Gastroesophageal sphincter (tissue), 4 donors: ENCODE measurements around the gene TROAP. TPM values are rescaled to one million over a fixed set of nuclear protein-coding genes. Genes with fewer than 3 reads are reported as not detected.

Experiments
- ATAC-seq: fragments of 150-250 bp; one replicate; pipeline ENCODE4 v1.9.1; 2016; ENCODE audit warnings: mild to moderate bottlenecking, moderate library complexity
- H3K27ac ChIP-seq, 4 donors: fragments of 200-600 bp; sonication (generic) in 3 of 4; 1 replicate in 3 of 4; 2 replicates in 1 of 4; pipeline ENCODE4 v1.5.1; 2016 to 2019
- H3K27me3 ChIP-seq: fragments of 200-600 bp; sonication (generic); one replicate; pipeline ENCODE4 v1.5.1; 2019
- H3K36me3 ChIP-seq, 2 donors: fragments of 200-600 bp; sonication (generic); one replicate each; pipeline ENCODE4 v1.5.1; 2019; ENCODE audit warnings: control low read depth in 1 of 2
- H3K4me1 ChIP-seq, 3 donors: fragments of 200-600 bp; sonication (generic); 1 replicate in 2 of 3; 2 replicates in 1 of 3; pipeline ENCODE4 v1.5.1; 2016 to 2019; ENCODE audit warnings: control low read depth in 2 of 3
- H3K4me3 ChIP-seq, 2 donors: fragments of 200-600 bp; sonication (generic); one replicate each; pipeline ENCODE4 v1.5.1; 2019; ENCODE audit warnings: mild to moderate bottlenecking in 1 of 2, moderate library complexity in 1 of 2
- H3K9me3 ChIP-seq, 3 donors: fragments of 200-600 bp; sonication (generic); one replicate each; pipeline ENCODE4 v1.5.1; 2017 to 2019; ENCODE audit warnings: control low read depth in 2 of 3
- CTCF ChIP-seq, 4 experiments: fragments of 200-600 bp in 2 of 4; fragments of 450-650 bp in 2 of 4; sonication (generic) in 1 of 4; IDR thresholded peaks; one replicate each; pipeline ENCODE4 v1.5.1; 2017 to 2019; ENCODE audit warnings: antibody characterized with exemption in 4 of 4, mild to moderate bottlenecking in 2 of 4, moderate library complexity in 2 of 4
- EP300 ChIP-seq: sonication (generic); formaldehyde crosslinking; IDR thresholded peaks from one replicate; pipeline ENCODE4 v1.6.1; 2017; ENCODE audit warnings: antibody characterized with exemption, mild to moderate bottlenecking
- POLR2A ChIP-seq, 2 donors: fragments of 450-650 bp; IDR thresholded peaks; one replicate each; pipeline ENCODE4 v1.6.1; 2017; ENCODE audit warnings: antibody characterized with exemption in 2 of 2, mild to moderate bottlenecking in 2 of 2, moderate library complexity in 1 of 2
- POLR2AphosphoS5 ChIP-seq: sonication (generic); formaldehyde crosslinking; IDR thresholded peaks from one replicate; pipeline ENCODE4 v1.6.1; 2017; ENCODE audit warnings: antibody characterized with exemption
- WGBS, 2 donors: methylation state at CpG; one replicate each; pipeline ENCODE4 v1.1.5; 2018; ENCODE audit warnings: low coverage in 1 of 2; 5-methylcytosine and 5-hydroxymethylcytosine counted together
- total RNA-seq, 4 donors: library from RNA; depleted of rRNA; stranded (reverse); fragments of >200 nt; gene quantifications; one replicate each; pipeline ENCODE4 v1.1.0, GENCODE V29; 2016

The TROAP gene
- total RNA-seq, 4 donors from 2014 or later: 0.22 TPM; not detected in 3

GRCh38 chr12:49283541-49284429 lies 39.3 kb upstream of the TROAP start:
- peaks cover 0 to 3% (median 0%) of the 10 kb centered on the region in 3 donors for H3K9me3 ChIP-seq
- ATAC-seq: no peak
- no peaks in the 10 kb centered on the region for H3K36me3 ChIP-seq
- H3K27me3 ChIP-seq: peaks cover 47% of the 10 kb centered on the region
- 65 to 71% methylated on average over 4 to 7 of the region's 25 CpGs for whole genome bisulfite sequencing, 2 donors
- H3K27ac ChIP-seq: no peak overlapping the region
- H3K4me1 ChIP-seq: no peaks in the 10 kb centered on the region
- H3K4me3 ChIP-seq: no peak overlapping the region
- TF ChIP-seq POLR2A (IDR thresholded peaks at IDR 0.05) (no peak), CTCF (IDR thresholded peaks at IDR 0.05) (no peak), EP300 (no peak), POLR2AphosphoS5 (no peak)

- Histone ChIP-seq H3K27ac (no peak overlapping the region), H3K36me3 (no peaks in the 10 kb centered on the region), H3K4me1 (no peaks in the 10 kb centered on the region), H3K4me3 (no peak overlapping the region), H3K27me3 (peaks cover 54% of the 10 kb centered on the region), H3K9me3 (peaks cover 0 to 3% (median 0%) of the 10 kb centered on the region in 3 donors)
- no peak for ATAC-seq
- WGBS, 2 donors: 83 to 96% methylated on average over 3 of the region's 4 CpGs
- no peak for TF ChIP-seq POLR2AphosphoS5
- TF ChIP-seq POLR2A (IDR thresholded peaks at IDR 0.05): no peak
- no peak for TF ChIP-seq EP300
- no peak for TF ChIP-seq CTCF (IDR thresholded peaks at IDR 0.05)
These were observed 38.4 kb upstream of the TROAP start for GRCh38 chr12:49284672-49285071.

- Histone ChIP-seq H3K36me3 (no peaks in the 10 kb centered on the region), H3K27ac (no peak overlapping the region), H3K4me1 (peaks cover 0 to 3% (median 2%) of the 10 kb centered on the region in 3 donors), H3K4me3 (no peak overlapping the region), H3K9me3 (peaks cover 0 to 3% (median 0%) of the 10 kb centered on the region in 3 donors), H3K27me3 (peaks cover 54% of the 10 kb centered on the region)
- no peak for TF ChIP-seq CTCF (IDR thresholded peaks at IDR 0.05)
- TF ChIP-seq EP300: no peak
- no peak for TF ChIP-seq POLR2AphosphoS5
- TF ChIP-seq POLR2A (IDR thresholded peaks at IDR 0.05): no peak
- 42 to 52% methylated on average over 2 to 6 of the region's 6 CpGs for WGBS, 2 donors
- ATAC-seq: no peak
These were observed 35.2 kb upstream of the TROAP start for GRCh38 chr12:49287876-49288275.

- WGBS, 2 donors: 13 to 17% methylated on average over 6 to 7 of the region's 11 CpGs
These were observed 34.6 kb upstream of the TROAP start for GRCh38 chr12:49288412-49288853.

More at GRCh38 chr12:49288412-49288853, 34.6 kb upstream of the TROAP start:
- Histone ChIP-seq H3K4me3 (no peak overlapping the region), H3K27ac (no peak overlapping the region), H3K9me3 (peaks cover 0 to 3% (median 0%) of the 10 kb centered on the region in 3 donors), H3K36me3 (no peaks in the 10 kb centered on the region), H3K27me3 (peaks cover 53% of the 10 kb centered on the region), H3K4me1 (peaks cover 0 to 9% (median 7%) of the 10 kb centered on the region in 3 donors)
- ATAC-seq: peak; percentile 47
- peak in 3 of 4 experiments; percentile 78 to 83 (median 82) for TF ChIP-seq CTCF (IDR thresholded peaks at IDR 0.05)
- no peak for TF ChIP-seq EP300
